Measurements from ENCODE around the gene YTHDF1. TPM values are rescaled to one million over a fixed set of nuclear protein-coding genes. Genes with fewer than 3 reads are reported as not detected.

Gene YTHDF1
- total RNA-seq, 6 donors from 2014 or later = 29.3 to 42.1 (median 31.6) TPM

- DNase-seq = peak in 1 of 2 donors; percentile 81
- 35% methylated on average over 14 of the region's 17 CpGs; no CpG with 5 or more reads in 1 of the 2 donors for WGBS, 2 donors
- Histone ChIP-seq H3K9me3 (no peaks in the 10 kb centered on the region), H3K27me3 (peaks cover 0 to 3% (median 0%) of the 10 kb centered on the region in 4 donors), H3K27ac (no peak within 1 kb of the TSS), H3K4me3 (no peak within 1 kb of the TSS), H3K36me3 (no peaks in the 10 kb centered on the region), H3K4me1 (no peaks in the 10 kb centered on the region)
- no peak for ATAC-seq (ENCODE audit: low FRiP score in 2 of 2)
- no peak for TF ChIP-seq POLR2A (IDR thresholded peaks at IDR 0.05)
- TF ChIP-seq CTCF (IDR thresholded peaks at IDR 0.05) = no peak
- no peak for TF ChIP-seq POLR2AphosphoS5 (IDR thresholded peaks at IDR 0.05)
- no peak for TF ChIP-seq EP300 (IDR thresholded peaks at IDR 0.05)
Measured at GRCh38 chr20:63235399-63235983, 19.6 kb upstream of the YTHDF1 start, which contains the start of gene BIRC7. Gene BIRC7 (plus strand): TSS chr20:63235905. CDS start chr20:63236097, 192 bp downstream.

GRCh38 chr20:63234693-63235398 lies 18.9 kb upstream of the YTHDF1 start:
- DNase-seq = peak in 1 of 2 donors; percentile 61
- H3K4me3 ChIP-seq = no peak overlapping the region
- WGBS, 2 donors = 18 to 30% methylated on average over 11 to 18 of the region's 20 CpGs
- H3K36me3 ChIP-seq = no peaks in the 10 kb centered on the region
- no peak for ATAC-seq (ENCODE audit: low FRiP score in 2 of 2)
- peak in 1 of 6 experiments; percentile 17 for TF ChIP-seq CTCF (IDR thresholded peaks at IDR 0.05)
- TF ChIP-seq POLR2A (IDR thresholded peaks at IDR 0.05) = no peak
- H3K27ac ChIP-seq = no peak overlapping the region
- no peaks in the 10 kb centered on the region for H3K4me1 ChIP-seq
- no peaks in the 10 kb centered on the region for H3K9me3 ChIP-seq
- H3K27me3 ChIP-seq = peaks cover 0 to 3% (median 0%) of the 10 kb centered on the region in 4 donors

DNA sequence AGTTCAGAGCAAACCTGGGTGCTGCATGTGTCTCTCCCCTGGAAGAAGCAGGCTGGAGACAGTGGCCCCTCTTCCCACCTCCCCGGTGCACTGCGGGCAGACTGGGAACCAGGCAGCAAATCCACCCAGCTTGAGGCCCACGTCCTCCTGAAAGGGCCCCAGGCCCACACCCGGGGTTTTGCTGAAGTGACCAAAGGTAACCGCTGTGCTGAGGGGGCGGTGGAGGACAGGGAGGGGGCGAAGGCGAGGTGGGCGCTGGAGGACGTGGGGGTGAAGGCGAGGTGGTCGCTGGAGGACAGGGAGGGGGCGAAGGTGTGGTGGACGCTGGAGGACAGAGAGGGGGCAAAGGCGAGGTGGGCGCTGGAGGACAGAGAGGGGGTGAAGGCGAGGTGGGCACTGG lies 18.0 kb upstream of the YTHDF1 start:
- Histone ChIP-seq H3K36me3 (no peaks in the 10 kb centered on the region), H3K27me3 (peaks cover 0 to 7% (median 0%) of the 10 kb centered on the region in 4 donors), H3K4me3 (no peak overlapping the region), H3K4me1 (no peaks in the 10 kb centered on the region), H3K27ac (no peak overlapping the region), H3K9me3 (no peaks in the 10 kb centered on the region)
- ATAC-seq (ENCODE audit: low FRiP score in 2 of 2) (no peak), DNase-seq (peak in 1 of 2 donors; percentile 58)
- 80 to 85% methylated on average over 9 to 16 of the region's 17 CpGs for WGBS, 2 donors
- TF ChIP-seq POLR2A (IDR thresholded peaks at IDR 0.05) (no peak), EP300 (IDR thresholded peaks at IDR 0.05) (no peak), CTCF (IDR thresholded peaks at IDR 0.05) (no peak), POLR2AphosphoS5 (IDR thresholded peaks at IDR 0.05) (no peak)

GRCh38 chr20:63233061-63233344 lies 17.1 kb upstream of the YTHDF1 start:
- DNase-seq = no peak
- Histone ChIP-seq H3K27ac (no peak overlapping the region), H3K36me3 (no peaks in the 10 kb centered on the region), H3K4me1 (no peaks in the 10 kb centered on the region), H3K9me3 (no peaks in the 10 kb centered on the region), H3K4me3 (no peak overlapping the region), H3K27me3 (peaks cover 0 to 10% (median 0%) of the 10 kb centered on the region in 4 donors)
- ATAC-seq (ENCODE audit: low FRiP score in 2 of 2) = no peak
- TF ChIP-seq POLR2A (IDR thresholded peaks at IDR 0.05) = no peak
- no peak for TF ChIP-seq CTCF (IDR thresholded peaks at IDR 0.05)
- TF ChIP-seq EP300 (IDR thresholded peaks at IDR 0.05) = no peak
- TF ChIP-seq POLR2AphosphoS5 (IDR thresholded peaks at IDR 0.05) = no peak
- WGBS, 2 donors = 60 to 81% methylated on average over 3 of the region's 3 CpGs

Measured in upper lobe of left lung (tissue), 6 donors.